ENCODE results near the gene COL27A1. TPM values are rescaled to one million over a fixed set of nuclear protein-coding genes. Genes with fewer than 3 reads are reported as not detected.

COL27A1 gene
- total RNA-seq, 1 experiment from 2014 or later = 12.0 TPM

DNA sequence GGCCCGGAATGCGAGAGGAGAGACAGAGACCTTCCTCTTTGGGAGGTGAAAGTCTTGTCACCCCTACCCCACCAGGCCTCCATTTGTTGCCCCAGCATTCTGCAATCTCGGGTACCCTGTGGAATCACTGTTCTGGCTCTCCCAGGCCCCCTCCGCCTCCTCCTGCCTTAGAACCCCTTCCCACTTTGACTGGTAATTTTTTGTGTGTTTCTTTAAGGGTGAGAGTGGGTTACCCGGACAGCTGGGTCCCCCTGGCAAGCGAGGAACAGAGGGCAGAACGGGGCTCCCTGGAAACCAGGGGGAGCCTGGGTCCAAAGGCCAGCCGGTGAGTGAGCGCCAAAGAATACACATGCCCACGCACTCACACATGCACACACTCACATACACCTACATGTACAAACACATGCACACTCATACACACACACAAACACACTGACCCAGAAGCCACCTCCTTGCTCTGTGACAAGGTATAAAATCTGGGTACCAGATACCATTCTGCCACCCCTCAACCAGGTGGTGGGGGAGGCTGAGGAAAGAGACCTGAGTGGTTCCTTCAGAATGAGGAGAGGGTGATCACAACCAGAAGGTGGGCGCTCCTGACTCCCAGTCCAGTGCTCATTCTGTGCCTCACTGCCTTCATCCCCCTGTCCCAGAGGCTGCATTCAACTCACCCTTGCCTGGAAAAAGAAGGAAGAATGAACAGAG, 136.7 kb downstream of the COL27A1 start:
- peaks cover 0 to 8% of the 10 kb centered on the region in 2 experiments; a peak in 1 of 4 replicates for H3K36me3 ChIP-seq (ENCODE audit: control insufficient read depth in 1 of 2, insufficient read depth in 2 of 2, low read length in 2 of 2)
- ChIA-PET POLR2A (no interaction called here), CTCF (interaction anchor here (1.4 to 5.4 kb wide), 4 partner anchors 8 to 210 kb away, joined by 4 to 120 read pairs (median 29); partner anchors contain the start of gene COL27A1), RAD21 (ENCODE audit: low non-redundant PET in 1 of 2, low total read pairs in 2 of 2, uncharacterized antibody in 2 of 2, unreplicated experiment in 2 of 2) (interaction anchor here (0.8 to 2.5 kb wide), 5 partner anchors 53 to 209 kb away, joined by 3 to 19 read pairs (median 16); no protein-coding TSS in a partner anchor)
- no peaks in the 10 kb centered on the region for H3K79me2 ChIP-seq (ENCODE audit: insufficient read depth, low read length)
- H3K9ac ChIP-seq (ENCODE audit: low read length) = no peak overlapping the region
- ATAC-seq = no peak
- H3K4me3 ChIP-seq (replicated peaks in 1 of 2; ENCODE audit: low read depth in 1 of 2, low read length in 2 of 2) = no peak overlapping the region
- BruUV-seq (replicated peaks) = no TSS peak
- no peaks in the 10 kb centered on the region for H3K9me2 ChIP-seq (ENCODE audit: insufficient read depth)
- no peaks in the 10 kb centered on the region for H3K4me1 ChIP-seq (ENCODE audit: control insufficient read depth in 1 of 2, insufficient read depth in 2 of 2, low read length in 2 of 2)
- no peak overlapping the region for H3K4me2 ChIP-seq (ENCODE audit: low read length)
- TF ChIP-seq, protein P1, sequence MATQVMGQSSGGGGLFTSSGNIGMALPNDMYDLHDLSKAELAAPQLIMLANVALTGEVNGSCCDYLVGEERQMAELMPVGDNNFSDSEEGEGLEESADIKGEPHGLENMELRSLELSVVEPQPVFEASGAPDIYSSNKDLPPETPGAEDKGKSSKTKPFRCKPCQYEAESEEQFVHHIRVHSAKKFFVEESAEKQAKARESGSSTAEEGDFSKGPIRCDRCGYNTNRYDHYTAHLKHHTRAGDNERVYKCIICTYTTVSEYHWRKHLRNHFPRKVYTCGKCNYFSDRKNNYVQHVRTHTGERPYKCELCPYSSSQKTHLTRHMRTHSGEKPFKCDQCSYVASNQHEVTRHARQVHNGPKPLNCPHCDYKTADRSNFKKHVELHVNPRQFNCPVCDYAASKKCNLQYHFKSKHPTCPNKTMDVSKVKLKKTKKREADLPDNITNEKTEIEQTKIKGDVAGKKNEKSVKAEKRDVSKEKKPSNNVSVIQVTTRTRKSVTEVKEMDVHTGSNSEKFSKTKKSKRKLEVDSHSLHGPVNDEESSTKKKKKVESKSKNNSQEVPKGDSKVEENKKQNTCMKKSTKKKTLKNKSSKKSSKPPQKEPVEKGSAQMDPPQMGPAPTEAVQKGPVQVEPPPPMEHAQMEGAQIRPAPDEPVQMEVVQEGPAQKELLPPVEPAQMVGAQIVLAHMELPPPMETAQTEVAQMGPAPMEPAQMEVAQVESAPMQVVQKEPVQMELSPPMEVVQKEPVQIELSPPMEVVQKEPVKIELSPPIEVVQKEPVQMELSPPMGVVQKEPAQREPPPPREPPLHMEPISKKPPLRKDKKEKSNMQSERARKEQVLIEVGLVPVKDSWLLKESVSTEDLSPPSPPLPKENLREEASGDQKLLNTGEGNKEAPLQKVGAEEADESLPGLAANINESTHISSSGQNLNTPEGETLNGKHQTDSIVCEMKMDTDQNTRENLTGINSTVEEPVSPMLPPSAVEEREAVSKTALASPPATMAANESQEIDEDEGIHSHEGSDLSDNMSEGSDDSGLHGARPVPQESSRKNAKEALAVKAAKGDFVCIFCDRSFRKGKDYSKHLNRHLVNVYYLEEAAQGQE (IDR thresholded peaks at IDR 0.05; ENCODE audit: low read depth) = no peak
- TF ChIP-seq, protein P2, sequence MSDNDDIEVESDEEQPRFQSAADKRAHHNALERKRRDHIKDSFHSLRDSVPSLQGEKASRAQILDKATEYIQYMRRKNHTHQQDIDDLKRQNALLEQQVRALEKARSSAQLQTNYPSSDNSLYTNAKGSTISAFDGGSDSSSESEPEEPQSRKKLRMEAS (IDR thresholded peaks at IDR 0.05) = no peak
- TF ChIP-seq SP1 (IDR thresholded peaks at IDR 0.05; ENCODE audit: low read depth) = no peak
- no peaks in the 10 kb centered on the region for H3K9me3 ChIP-seq (ENCODE audit: control insufficient read depth in 1 of 2, insufficient read depth in 1 of 2, low read depth in 1 of 2, low read length in 2 of 2)
- H2AFZ ChIP-seq (ENCODE audit: low read depth, low read length, poor library complexity, severe bottlenecking) = no peak overlapping the region
- no peaks in the 10 kb centered on the region for H4K20me1 ChIP-seq (ENCODE audit: insufficient read depth)
- no peaks in the 10 kb centered on the region for H3K27me3 ChIP-seq (ENCODE audit: insufficient read depth, low read length)
- intact Hi-C loops (cut with micrococcal nuclease) = loop anchor here (1.0 to 5.0 kb wide), 4 partner anchors 137 to 555 kb away; partner anchors contain the start of gene COL27A1
- no peak for DNase-seq (ENCODE audit: low read depth, low spot score)
- no peak overlapping the region for H3K27ac ChIP-seq (ENCODE audit: low read depth, low read length)

All from HCT116 (cell line).